Measurements from ENCODE around the gene FCN3.
"Not testable (repeated sequence)": the region's sequence is repeated elsewhere in the genome, so short reads cannot be mapped to it uniquely, and the experiment has no call there.

Gene FCN3

GRCh38 chr1:27391511-27392095, 17.0 kb upstream of the FCN3 start:
- peak overlapping the region; percentile 10; the same call in 1 of the 2 replicates for H3K4me2 ChIP-seq
- no peaks in the 10 kb centered on the region for H3K36me3 ChIP-seq (ENCODE audit: insufficient read depth)
- H4K20me1 ChIP-seq (ENCODE audit: insufficient read depth): no peaks in the 10 kb centered on the region
- peaks cover 3% of the 10 kb centered on the region; the same call in 1 of the 2 replicates for H3K27me3 ChIP-seq (ENCODE audit: insufficient read depth, low read depth)
- H3K27ac ChIP-seq: no peak overlapping the region
- no peaks in the 10 kb centered on the region for H3K79me2 ChIP-seq (ENCODE audit: insufficient read depth, low read depth)
- no peak overlapping the region for H3K4me3 ChIP-seq (IDR thresholded peaks at IDR 0.05; ENCODE audit: insufficient read depth, low read depth, low read length)
- H3K9ac ChIP-seq: 0 out of 2 replicates have a peak overlapping the region, but pooled peaks have one; percentile 69
- no peak for TF ChIP-seq CTCF (conservative IDR thresholded peaks at IDR 0.05; ENCODE audit: low read depth, low read length)
- peak overlapping the region; percentile 90 for H2AFZ ChIP-seq (ENCODE audit: low read depth)
- H3K4me1 ChIP-seq (ENCODE audit: low read depth, poor library complexity, severe bottlenecking): peaks cover 7% of the 10 kb centered on the region

- peak; percentile 93 for TF ChIP-seq CTCF (conservative IDR thresholded peaks at IDR 0.05; ENCODE audit: low read depth, low read length)
- no peaks in the 10 kb centered on the region for H3K4me1 ChIP-seq (ENCODE audit: low read depth, poor library complexity, severe bottlenecking)
- H3K4me2 ChIP-seq: no peak overlapping the region
- no peak overlapping the region for H3K4me3 ChIP-seq (IDR thresholded peaks at IDR 0.05; ENCODE audit: insufficient read depth, low read depth, low read length)
- H3K27ac ChIP-seq: no peak overlapping the region
- no peaks in the 10 kb centered on the region for H4K20me1 ChIP-seq (ENCODE audit: insufficient read depth)
- H3K79me2 ChIP-seq (ENCODE audit: insufficient read depth, low read depth): no peaks in the 10 kb centered on the region
- no peak overlapping the region for H3K9ac ChIP-seq
- H3K36me3 ChIP-seq (ENCODE audit: insufficient read depth): no peaks in the 10 kb centered on the region
- H3K27me3 ChIP-seq (ENCODE audit: insufficient read depth, low read depth): peaks cover 3% of the 10 kb centered on the region; the same call in 1 of the 2 replicates
- no peak overlapping the region for H2AFZ ChIP-seq (ENCODE audit: low read depth)
Measured at GRCh38 chr1:27388337-27389005, 13.8 kb upstream of the FCN3 start.

- not testable (repeated sequence) for H3K4me3 ChIP-seq (IDR thresholded peaks at IDR 0.05; ENCODE audit: insufficient read depth, low read depth, low read length); H3K9ac ChIP-seq; H3K36me3 ChIP-seq (ENCODE audit: insufficient read depth); H4K20me1 ChIP-seq (ENCODE audit: insufficient read depth); H2AFZ ChIP-seq (ENCODE audit: low read depth); H3K27me3 ChIP-seq (ENCODE audit: insufficient read depth, low read depth); H3K27ac ChIP-seq; H3K4me1 ChIP-seq (ENCODE audit: low read depth, poor library complexity, severe bottlenecking); H3K4me2 ChIP-seq; H3K79me2 ChIP-seq (ENCODE audit: insufficient read depth, low read depth)
Measured at GRCh38 chr1:27384797-27385196, 10.2 kb upstream of the FCN3 start.

- no peak overlapping the region for H3K9ac ChIP-seq
- no peaks in the 10 kb centered on the region for H3K4me1 ChIP-seq (ENCODE audit: low read depth, poor library complexity, severe bottlenecking)
- peaks cover 9% of the 10 kb centered on the region for H3K27me3 ChIP-seq (ENCODE audit: insufficient read depth, low read depth)
- no peak overlapping the region for H3K4me3 ChIP-seq (IDR thresholded peaks at IDR 0.05; ENCODE audit: insufficient read depth, low read depth, low read length)
- H2AFZ ChIP-seq (ENCODE audit: low read depth): no peak overlapping the region
- no peak overlapping the region for H3K27ac ChIP-seq
- H3K4me2 ChIP-seq: no peak overlapping the region
- TF ChIP-seq CTCF (conservative IDR thresholded peaks at IDR 0.05; ENCODE audit: low read depth, low read length): no peak
- no peaks in the 10 kb centered on the region for H3K36me3 ChIP-seq (ENCODE audit: insufficient read depth)
- H3K79me2 ChIP-seq (ENCODE audit: insufficient read depth, low read depth): no peaks in the 10 kb centered on the region
- no peaks in the 10 kb centered on the region for H4K20me1 ChIP-seq (ENCODE audit: insufficient read depth)
Measured at GRCh38 chr1:27383661-27384060, 9.0 kb upstream of the FCN3 start.

GRCh38 chr1:27383039-27383605, 8.5 kb upstream of the FCN3 start, which contains the start of gene CD164L2:
TSS of gene CD164L2 (minus strand) at chr1:27383333. CDS start at chr1:27383239, 94 bp downstream.
- Histone ChIP-seq H3K27me3 (ENCODE audit: insufficient read depth, low read depth) (peaks cover 9% of the 10 kb centered on the region), H3K9ac (no peak within 1 kb of the TSS), H3K79me2 (ENCODE audit: insufficient read depth, low read depth) (no peaks in the 10 kb centered on the region), H3K27ac (no peak within 1 kb of the TSS), H3K36me3 (ENCODE audit: insufficient read depth) (no peaks in the 10 kb centered on the region), H3K4me2 (no peak within 1 kb of the TSS), H2AFZ (ENCODE audit: low read depth) (no peak within 1 kb of the TSS), H3K4me1 (ENCODE audit: low read depth, poor library complexity, severe bottlenecking) (no peaks in the 10 kb centered on the region), H4K20me1 (ENCODE audit: insufficient read depth) (no peaks in the 10 kb centered on the region), H3K4me3 (IDR thresholded peaks at IDR 0.05; ENCODE audit: insufficient read depth, low read depth, low read length) (no peak within 1 kb of the TSS)
- no peak for TF ChIP-seq CTCF (conservative IDR thresholded peaks at IDR 0.05; ENCODE audit: low read depth, low read length)
